Transverse colon (tissue), 4 donors: ENCODE data around the gene RERG. TPM values are rescaled to one million over a fixed set of nuclear protein-coding genes. Genes with fewer than 3 reads are reported as not detected.

Experiments used
- DNase-seq: peaks from one replicate; pipeline ENCODE4 v3.0.0-alpha.2; 2019
- H3K27ac ChIP-seq, 4 donors: fragments of 200-600 bp; sonication (generic); 2 replicates each; pipeline ENCODE4 v1.5.1; 2016 to 2018; ENCODE audit warnings: inconsistent platforms in 4 of 4
- H3K27me3 ChIP-seq: fragments of 200-600 bp; sonication (generic); 2 replicates; pipeline ENCODE4 v1.5.1; 2017; ENCODE audit warnings: inconsistent platforms
- H3K36me3 ChIP-seq, 4 donors: fragments of 200-600 bp; sonication (generic); 2 replicates each; pipeline ENCODE4 v1.5.1; 2017 to 2019; ENCODE audit warnings: inconsistent platforms in 4 of 4
- H3K4me1 ChIP-seq, 4 donors: fragments of 200-600 bp; sonication (generic); 2 replicates each; pipeline ENCODE4 v1.5.1; 2017 to 2020; ENCODE audit warnings: inconsistent platforms in 4 of 4
- H3K4me3 ChIP-seq, 4 donors: fragments of 200-600 bp; sonication (generic); 1 replicate in 1 of 4; 2 replicates in 3 of 4; pipeline versions ENCODE4 v1.5.1 to v1.6.1; 2017 to 2019; ENCODE audit warnings: inconsistent platforms in 4 of 4
- H3K9me3 ChIP-seq, 2 donors: fragments of 200-600 bp; sonication (generic); 2 replicates each; pipeline ENCODE4 v1.5.1; 2017 to 2019; ENCODE audit warnings: inconsistent platforms in 2 of 2
- EP300 ChIP-seq: sonication (generic); formaldehyde crosslinking; IDR thresholded peaks from one replicate; pipeline ENCODE4 v1.6.1; 2017; ENCODE audit warnings: antibody characterized with exemption, low read depth
- POLR2A ChIP-seq: fragments of 450-650 bp; IDR thresholded peaks from one replicate; pipeline ENCODE4 v1.6.1; 2016; ENCODE audit warnings: antibody characterized with exemption, mild to moderate bottlenecking, moderate library complexity
- POLR2AphosphoS5 ChIP-seq, 3 donors: sonication (generic); formaldehyde crosslinking; IDR thresholded peaks; one replicate each; pipeline ENCODE4 v1.6.1; 2016; ENCODE audit warnings: antibody characterized with exemption in 3 of 3
- WGBS, 2 donors: methylation state at CpG; one replicate each; pipeline ENCODE4 v1.1.5; 2018; ENCODE audit warnings: low coverage in 1 of 2; 5-methylcytosine and 5-hydroxymethylcytosine counted together
- in situ Hi-C, 4 donors: fragments of 200-750 bp; cut with MboI; loops; one replicate each; pipeline versions ENCODE4 v1.15.0 to v1.15.1; 2017; ENCODE audit warnings: low sequenced_read_pairs in 3 of 4, low pct_ligation_motif_present in 1 of 4, low pct_unique_long_range_greater_than_20kb in 1 of 4
- intact Hi-C: fragments of 100-400 bp; cut with DNase I; formaldehyde crosslinking; loops from one replicate; pipeline ENCODE4 v1.15.1; 2023; ENCODE audit warnings: low total_unique reads
- total RNA-seq, 4 donors: library from RNA; depleted of rRNA; stranded (reverse); fragments of >200 nt; gene quantifications; one replicate each; pipeline ENCODE4 v1.1.0, GENCODE V29; 2016
- TF ChIP-seq, protein P1 (sequence below), 5 experiments: fragments of 200-600 bp in 3 of 5; fragments of 450-650 bp in 2 of 5; sonication (generic) in 3 of 5; IDR thresholded peaks; 1 replicate in 2 of 5; 2 replicates in 3 of 5; pipeline ENCODE4 v1.5.1; 2016 to 2017; ENCODE audit warnings: antibody characterized with exemption in 5 of 5, inconsistent platforms in 3 of 5, mild to moderate bottlenecking in 2 of 5, moderate library complexity in 1 of 5

Gene RERG
- total RNA-seq, 4 donors from 2014 or later: 3.6 to 12.6 (median 8.6) TPM

GRCh38 chr12:15234011-15234410 lies 12.8 kb upstream of the RERG start:
- Histone ChIP-seq H3K27me3 (peaks cover 3% of the 10 kb centered on the region), H3K4me1 (no peaks in the 10 kb centered on the region), H3K27ac (no peak overlapping the region), H3K36me3 (no peaks in the 10 kb centered on the region), H3K4me3 (no peak overlapping the region), H3K9me3 (no peaks in the 10 kb centered on the region)
- 56% methylated on average over 1 of the region's 1 CpG; no CpG with 5 or more reads in 1 of the 2 donors for WGBS, 2 donors
- intact Hi-C loops: no loop called here
- in situ Hi-C loops: no loop called here
- TF ChIP-seq, protein P1, sequence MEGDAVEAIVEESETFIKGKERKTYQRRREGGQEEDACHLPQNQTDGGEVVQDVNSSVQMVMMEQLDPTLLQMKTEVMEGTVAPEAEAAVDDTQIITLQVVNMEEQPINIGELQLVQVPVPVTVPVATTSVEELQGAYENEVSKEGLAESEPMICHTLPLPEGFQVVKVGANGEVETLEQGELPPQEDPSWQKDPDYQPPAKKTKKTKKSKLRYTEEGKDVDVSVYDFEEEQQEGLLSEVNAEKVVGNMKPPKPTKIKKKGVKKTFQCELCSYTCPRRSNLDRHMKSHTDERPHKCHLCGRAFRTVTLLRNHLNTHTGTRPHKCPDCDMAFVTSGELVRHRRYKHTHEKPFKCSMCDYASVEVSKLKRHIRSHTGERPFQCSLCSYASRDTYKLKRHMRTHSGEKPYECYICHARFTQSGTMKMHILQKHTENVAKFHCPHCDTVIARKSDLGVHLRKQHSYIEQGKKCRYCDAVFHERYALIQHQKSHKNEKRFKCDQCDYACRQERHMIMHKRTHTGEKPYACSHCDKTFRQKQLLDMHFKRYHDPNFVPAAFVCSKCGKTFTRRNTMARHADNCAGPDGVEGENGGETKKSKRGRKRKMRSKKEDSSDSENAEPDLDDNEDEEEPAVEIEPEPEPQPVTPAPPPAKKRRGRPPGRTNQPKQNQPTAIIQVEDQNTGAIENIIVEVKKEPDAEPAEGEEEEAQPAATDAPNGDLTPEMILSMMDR (IDR thresholded peaks at IDR 0.05): no peak
- TF ChIP-seq EP300: no peak
- TF ChIP-seq POLR2A: no peak
- no peak for TF ChIP-seq POLR2AphosphoS5 (IDR thresholded peaks at IDR 0.05)
- DNase-seq: no peak

- no peak for TF ChIP-seq EP300
- TF ChIP-seq, protein P1 (IDR thresholded peaks at IDR 0.05): no peak
- TF ChIP-seq POLR2A: no peak
- TF ChIP-seq POLR2AphosphoS5 (IDR thresholded peaks at IDR 0.05): no peak
- H3K4me3 ChIP-seq: no peak overlapping the region
- in situ Hi-C loops (no loop called here), intact Hi-C loops (no loop called here)
- DNase-seq: no peak
- no peaks in the 10 kb centered on the region for H3K4me1 ChIP-seq
- no peaks in the 10 kb centered on the region for H3K9me3 ChIP-seq
- peaks cover 3% of the 10 kb centered on the region for H3K27me3 ChIP-seq
- no peak overlapping the region for H3K27ac ChIP-seq
- 38 to 45% methylated on average over 1 of the region's 1 CpG for WGBS, 2 donors
- H3K36me3 ChIP-seq: no peaks in the 10 kb centered on the region
Observed at GRCh38 chr12:15232959-15233358, 11.7 kb upstream of the RERG start.

GRCh38 chr12:15231493-15231892 lies 10.3 kb upstream of the RERG start:
- no peak overlapping the region for H3K27ac ChIP-seq
- H3K9me3 ChIP-seq: no peaks in the 10 kb centered on the region
- no peak overlapping the region for H3K4me3 ChIP-seq
- peaks cover 3% of the 10 kb centered on the region for H3K27me3 ChIP-seq
- intact Hi-C loops (no loop called here), in situ Hi-C loops (no loop called here)
- peaks cover 0 to 4% (median 0%) of the 10 kb centered on the region in 4 donors for H3K4me1 ChIP-seq
- DNase-seq: no peak
- TF ChIP-seq EP300 (no peak), POLR2A (no peak), POLR2AphosphoS5 (IDR thresholded peaks at IDR 0.05) (no peak)
- TF ChIP-seq, protein P1 (IDR thresholded peaks at IDR 0.05): no peak
- H3K36me3 ChIP-seq: no peaks in the 10 kb centered on the region
- 68 to 83% methylated on average over 1 of the region's 1 CpG for WGBS, 2 donors

DNA sequence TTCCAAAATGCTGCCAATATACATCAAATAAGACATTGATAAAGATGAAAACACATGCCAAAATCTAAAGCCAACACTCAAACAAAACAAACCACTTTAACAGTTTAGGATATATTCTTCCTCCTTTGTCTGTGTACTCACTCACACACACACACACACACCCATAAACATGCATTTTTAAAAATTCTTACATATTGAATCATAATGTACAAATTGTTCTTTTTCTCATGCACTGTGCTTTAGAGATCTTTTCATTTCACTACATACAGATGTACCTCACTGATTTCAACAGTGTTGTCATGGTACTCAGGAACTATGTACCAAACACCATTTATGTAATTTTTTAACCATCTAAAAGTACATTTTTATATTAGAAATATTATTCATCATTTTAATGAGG lies 9.5 kb upstream of the RERG start:
- in situ Hi-C loops: no loop called here
- intact Hi-C loops: no loop called here
- Histone ChIP-seq H3K27ac (no peak overlapping the region), H3K9me3 (no peaks in the 10 kb centered on the region), H3K36me3 (no peaks in the 10 kb centered on the region), H3K4me3 (no peak overlapping the region), H3K4me1 (peaks cover 0 to 4% (median 0%) of the 10 kb centered on the region in 4 donors), H3K27me3 (peaks cover 3% of the 10 kb centered on the region)
- DNase-seq: no peak
- TF ChIP-seq POLR2AphosphoS5 (IDR thresholded peaks at IDR 0.05) (no peak), EP300 (no peak)
- TF ChIP-seq, protein P1 (IDR thresholded peaks at IDR 0.05): no peak
